HG03432 (cell line): Measurements from ENCODE around the gene CHP2.

Source experiments
- ATAC-seq: cut with Tn5 transposase; IDR thresholded peaks from one replicate; pipeline ENCODE4 v1.9.1; 2021; ENCODE audit warnings: mild to moderate bottlenecking, moderate library complexity; ENCODE audit not compliant: unreplicated experiment

The CHP2 gene

GRCh38 chr16:23803591-23804123, 48.8 kb downstream of the CHP2 start:
- ATAC-seq, result peak; percentile 73

- no peak for ATAC-seq
Observed at GRCh38 chr16:23807028-23807427, 52.2 kb downstream of the CHP2 start.
